Fibroblast of upper back skin (primary cell): ENCODE results near the gene RACK1.
"Not testable (repeated sequence)": the region's sequence is repeated elsewhere in the genome, so short reads cannot be mapped to it uniquely, and the experiment has no call there.

ENCODE experiments used
- DNase-seq: peaks from one replicate; pipeline ENCODE4 v3.0.0-alpha.2; 2013

Gene RACK1

GRCh38 chr5:181243564-181244343 is at the start of gene RACK1:
Gene RACK1, minus strand, starts transcription at chr5:181243906. Its CDS starts 106 bp downstream, at chr5:181243800.
- peak; percentile 90 for DNase-seq

- not testable (repeated sequence) for DNase-seq
Observed at GRCh38 chr5:181287331-181287730, 43.6 kb upstream of the RACK1 start.

- not testable (repeated sequence) for DNase-seq
Observed at GRCh38 chr5:181285962-181286705, 42.4 kb upstream of the RACK1 start.

GRCh38 chr5:181283841-181284755 is 40.4 kb upstream of the RACK1 start:
- DNase-seq: not testable (repeated sequence)

- no peak for DNase-seq
Observed at GRCh38 chr5:181283347-181283746, 39.6 kb upstream of the RACK1 start.

- no peak for DNase-seq
Observed at GRCh38 chr5:181282874-181283273, 39.2 kb upstream of the RACK1 start.

GRCh38 chr5:181282415-181282814 is 38.7 kb upstream of the RACK1 start:
- not testable (repeated sequence) for DNase-seq

GRCh38 chr5:181281984-181282316 is 38.2 kb upstream of the RACK1 start:
- no peak for DNase-seq

- DNase-seq: no peak
Observed at GRCh38 chr5:181281077-181281983, 37.6 kb upstream of the RACK1 start.

GRCh38 chr5:181280251-181280762 is 36.6 kb upstream of the RACK1 start:
- DNase-seq: no peak

- DNase-seq: not testable (repeated sequence)
Observed at GRCh38 chr5:181273433-181273744, 29.7 kb upstream of the RACK1 start.

- DNase-seq: no peak
Observed at GRCh38 chr5:181271081-181271480, 27.4 kb upstream of the RACK1 start.

- not testable (repeated sequence) for DNase-seq
Observed at GRCh38 chr5:181267907-181268306, 24.2 kb upstream of the RACK1 start.

- not testable (repeated sequence) for DNase-seq
Observed at GRCh38 chr5:181267291-181267904, 23.7 kb upstream of the RACK1 start.

- no peak for DNase-seq
Observed at GRCh38 chr5:181265092-181265671, 21.5 kb upstream of the RACK1 start.

- DNase-seq: no peak
Observed at GRCh38 chr5:181263633-181264032, 19.9 kb upstream of the RACK1 start.

- peak; percentile 55 for DNase-seq
Observed at GRCh38 chr5:181261320-181262049, 17.8 kb upstream of the RACK1 start.

GRCh38 chr5:181260720-181261319 is 17.1 kb upstream of the RACK1 start, which contains the start of gene TRIM52:
Gene TRIM52, minus strand, starts transcription at chr5:181261143. Its CDS starts 330 bp downstream, at chr5:181260813.
- peak; percentile 87 for DNase-seq

GRCh38 chr5:181259974-181260719 is 16.4 kb upstream of the RACK1 start:
- DNase-seq: no peak
